Upper lobe of left lung (tissue), 4 donors: ENCODE measurements around the gene DDR2.

Experiments
- CTCF ChIP-seq, 6 experiments: fragments of 450-650 bp in 4 of 6; fragments of 200-600 bp in 2 of 6; sonication (generic) in 2 of 6; IDR thresholded peaks; one replicate each; pipeline ENCODE4 v1.5.1; 2016 to 2019; ENCODE audit warnings: antibody characterized with exemption in 6 of 6
- EP300 ChIP-seq, 4 donors: sonication (generic); formaldehyde crosslinking; IDR thresholded peaks; one replicate each; pipeline ENCODE4 v1.5.1; 2017; ENCODE audit warnings: antibody characterized with exemption in 4 of 4, control low read depth in 2 of 4
- POLR2A ChIP-seq, 4 donors: fragments of 450-650 bp; IDR thresholded peaks; one replicate each; pipeline ENCODE4 v1.5.1; 2016 to 2017; ENCODE audit warnings: antibody characterized with exemption in 4 of 4, mild to moderate bottlenecking in 2 of 4
- POLR2AphosphoS5 ChIP-seq, 2 donors: sonication (generic); formaldehyde crosslinking; IDR thresholded peaks; one replicate each; pipeline ENCODE4 v1.5.1; 2017; ENCODE audit warnings: antibody characterized with exemption in 2 of 2

- TF ChIP-seq EP300 (IDR thresholded peaks at IDR 0.05) (no peak), CTCF (IDR thresholded peaks at IDR 0.05) (no peak), POLR2A (IDR thresholded peaks at IDR 0.05) (no peak), POLR2AphosphoS5 (IDR thresholded peaks at IDR 0.05) (no peak)
Observed at GRCh38 chr1:162726555-162726954, 94.3 kb downstream of the DDR2 start.
